Endodermal cell (in vitro differentiated cells): ENCODE measurements around the gene BBX. TPM values are rescaled to one million over a fixed set of nuclear protein-coding genes. Genes with fewer than 3 reads are reported as not detected.

Experiments
- DNase-seq: peaks from one replicate; pipeline ENCODE4 v3.0.0-alpha.2; 2017
- H3K27ac ChIP-seq: 2 replicates; pipeline ENCODE4 v1.5.1; 2013; ENCODE audit warnings: mild to moderate bottlenecking, low read depth, low read length, moderate library complexity
- H3K27me3 ChIP-seq: 2 replicates; pipeline ENCODE4 v1.6.1; 2013; ENCODE audit warnings: mild to moderate bottlenecking, low read length, moderate library complexity; ENCODE audit not compliant: insufficient read depth, control insufficient read depth, poor library complexity, severe bottlenecking
- H3K36me3 ChIP-seq: 2 replicates; pipeline ENCODE4 v1.7.0; 2013; ENCODE audit warnings: mild to moderate bottlenecking, low read length, moderate library complexity; ENCODE audit not compliant: control insufficient read depth, insufficient read depth
- H3K4me1 ChIP-seq: one replicate; pipeline ENCODE4 v1.7.0; 2013; ENCODE audit warnings: low read length; ENCODE audit not compliant: control insufficient read depth, insufficient read depth
- H3K4me3 ChIP-seq: 2 replicates; pipeline ENCODE4 v1.5.1; 2013; ENCODE audit warnings: mild to moderate bottlenecking, low read length, moderate library complexity
- H3K9ac ChIP-seq: 2 replicates; pipeline ENCODE4 v1.6.1; 2013; ENCODE audit warnings: mild to moderate bottlenecking, low read length, moderate library complexity; ENCODE audit not compliant: poor library complexity, severe bottlenecking; ENCODE audit errors: extremely low read depth
- H3K9me3 ChIP-seq: 2 replicates; pipeline ENCODE4 v1.6.1; 2013; ENCODE audit warnings: mild to moderate bottlenecking, low read length, moderate library complexity; ENCODE audit not compliant: control insufficient read depth
- H3K27ac Mint-ChIP-seq: 2 replicates; pipeline ENCODE4 v1.8.0; 2020; ENCODE audit warnings: mixed read lengths
- H3K27me3 Mint-ChIP-seq: 2 replicates; pipeline ENCODE4 v1.8.0; 2021; ENCODE audit warnings: mild to moderate bottlenecking, mixed read lengths; ENCODE audit not compliant: insufficient read depth
- H3K36me3 Mint-ChIP-seq: 2 replicates; pipeline ENCODE4 v1.8.0; 2020; ENCODE audit warnings: low read depth, mixed read lengths
- H3K4me1 Mint-ChIP-seq: 2 replicates; pipeline ENCODE4 v1.8.0; 2020; ENCODE audit warnings: mixed read lengths
- H3K4me3 Mint-ChIP-seq: 2 replicates; pipeline ENCODE4 v1.8.0; 2020; ENCODE audit warnings: mild to moderate bottlenecking, moderate library complexity, mixed read lengths
- H3K9me3 Mint-ChIP-seq: 2 replicates; pipeline ENCODE4 v1.8.0; 2020; ENCODE audit warnings: mild to moderate bottlenecking, mixed read lengths
- whole genome bisulfite sequencing, 2 experiments: methylation state at CpG; one replicate each; pipeline versions ENCODE4 v1.1.5 to v1.1.7; 2013; ENCODE audit warnings: missing lambda C conversion rate in 2 of 2, mixed read lengths in 1 of 2; ENCODE audit not compliant: insufficient coverage in 1 of 2, insufficient read length in 1 of 2; 5-methylcytosine and 5-hydroxymethylcytosine counted together
- total RNA-seq, 2 donors: library from RNA; stranded (reverse); fragmentation: NEBNext Ultra II Directional in 1 of 2; extraction: Animal tissue kit (Norgen Biotek cat#: 25700) in 1 of 2; gene quantifications; 2 replicates in 1 of 2; 3 replicates in 1 of 2; pipeline ENCODE4 v1.2.1, GENCODE V29; 2021
- TF ChIP-seq, protein P1 (sequence below): fragments of 200-600 bp; sonication (generic); conservative IDR thresholded peaks from 2 replicates; pipeline ENCODE4 v1.5.0; 2021; ENCODE audit warnings: antibody characterized with exemption, mild to moderate bottlenecking

BBX gene
- total RNA-seq, 2 donors from 2014 or later, result 34.2 to 41.2 TPM

DNA sequence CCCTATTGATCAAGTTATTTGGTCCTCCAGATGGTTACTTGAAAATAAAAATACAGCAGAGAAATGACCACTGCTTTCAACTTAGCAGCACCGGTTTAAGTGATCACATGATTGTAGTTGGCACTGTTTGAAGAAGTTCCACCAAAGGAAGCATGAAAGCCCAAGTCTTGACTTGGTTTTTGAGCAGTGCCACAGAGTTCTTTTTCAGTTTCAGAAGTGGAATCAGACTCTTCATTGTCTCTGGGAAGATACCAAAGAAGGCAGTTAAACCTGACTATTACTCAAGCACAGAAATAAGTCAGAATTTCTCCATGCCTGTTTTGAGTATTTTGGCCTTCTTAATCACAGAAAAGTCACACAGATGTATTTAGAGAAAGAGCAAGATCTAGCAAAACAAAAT lies 66.7 kb downstream of the BBX start:
- Mint-ChIP-seq H3K4me3 (no peak overlapping the region), H3K36me3 (no peaks in the 10 kb centered on the region), H3K9me3 (no peaks in the 10 kb centered on the region), H3K27ac (no peak overlapping the region), H3K4me1 (peaks cover 3% of the 10 kb centered on the region), H3K27me3 (no peaks in the 10 kb centered on the region)
- TF ChIP-seq, protein P1, sequence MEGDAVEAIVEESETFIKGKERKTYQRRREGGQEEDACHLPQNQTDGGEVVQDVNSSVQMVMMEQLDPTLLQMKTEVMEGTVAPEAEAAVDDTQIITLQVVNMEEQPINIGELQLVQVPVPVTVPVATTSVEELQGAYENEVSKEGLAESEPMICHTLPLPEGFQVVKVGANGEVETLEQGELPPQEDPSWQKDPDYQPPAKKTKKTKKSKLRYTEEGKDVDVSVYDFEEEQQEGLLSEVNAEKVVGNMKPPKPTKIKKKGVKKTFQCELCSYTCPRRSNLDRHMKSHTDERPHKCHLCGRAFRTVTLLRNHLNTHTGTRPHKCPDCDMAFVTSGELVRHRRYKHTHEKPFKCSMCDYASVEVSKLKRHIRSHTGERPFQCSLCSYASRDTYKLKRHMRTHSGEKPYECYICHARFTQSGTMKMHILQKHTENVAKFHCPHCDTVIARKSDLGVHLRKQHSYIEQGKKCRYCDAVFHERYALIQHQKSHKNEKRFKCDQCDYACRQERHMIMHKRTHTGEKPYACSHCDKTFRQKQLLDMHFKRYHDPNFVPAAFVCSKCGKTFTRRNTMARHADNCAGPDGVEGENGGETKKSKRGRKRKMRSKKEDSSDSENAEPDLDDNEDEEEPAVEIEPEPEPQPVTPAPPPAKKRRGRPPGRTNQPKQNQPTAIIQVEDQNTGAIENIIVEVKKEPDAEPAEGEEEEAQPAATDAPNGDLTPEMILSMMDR, result no peak
- H3K4me1 ChIP-seq, result no peaks in the 10 kb centered on the region
- 93 to 100% methylated on average over 1 of the region's 1 CpG for WGBS, 2 experiments
- H3K36me3 ChIP-seq, result no peaks in the 10 kb centered on the region
- no peaks in the 10 kb centered on the region for H3K9me3 ChIP-seq
- no peaks in the 10 kb centered on the region for H3K27me3 ChIP-seq
- no peak for DNase-seq
- no peak overlapping the region for H3K4me3 ChIP-seq
- no peak overlapping the region for H3K27ac ChIP-seq
- no peak overlapping the region for H3K9ac ChIP-seq

DNA sequence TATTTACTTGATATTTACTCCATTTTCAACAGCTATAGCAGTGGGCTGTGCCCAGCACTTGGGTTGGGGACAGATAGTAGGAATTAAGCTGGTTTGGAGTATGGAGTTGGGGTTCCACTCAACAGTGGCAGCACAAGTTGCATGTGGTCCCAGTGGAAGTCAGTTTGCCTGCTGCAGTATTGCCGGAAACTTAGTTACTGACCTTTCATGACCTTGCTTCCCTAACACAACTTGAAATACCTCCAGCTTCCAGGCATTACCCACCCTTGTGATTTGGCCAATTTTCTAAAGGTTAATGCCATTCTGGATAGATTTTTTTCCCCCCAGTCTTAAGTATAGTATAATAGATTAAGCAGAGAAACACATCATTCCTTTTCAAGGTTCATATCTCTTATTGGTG lies 68.0 kb downstream of the BBX start:
- Histone ChIP-seq H3K9ac (no peak overlapping the region), H3K9me3 (no peaks in the 10 kb centered on the region), H3K27me3 (no peaks in the 10 kb centered on the region), H3K4me3 (no peak overlapping the region), H3K4me1 (no peaks in the 10 kb centered on the region), H3K27ac (no peak overlapping the region), H3K36me3 (no peaks in the 10 kb centered on the region)
- TF ChIP-seq, protein P1, result no peak
- Mint-ChIP-seq H3K4me1 (peaks cover 3% of the 10 kb centered on the region), H3K27me3 (no peaks in the 10 kb centered on the region), H3K27ac (no peak overlapping the region), H3K4me3 (no peak overlapping the region), H3K36me3 (no peaks in the 10 kb centered on the region), H3K9me3 (no peaks in the 10 kb centered on the region)
- DNase-seq, result no peak
- WGBS, 2 experiments, result 94% methylated on average over 1 of the region's 1 CpG; no CpG with 5 or more reads in 1 of the 2 experiments

DNA sequence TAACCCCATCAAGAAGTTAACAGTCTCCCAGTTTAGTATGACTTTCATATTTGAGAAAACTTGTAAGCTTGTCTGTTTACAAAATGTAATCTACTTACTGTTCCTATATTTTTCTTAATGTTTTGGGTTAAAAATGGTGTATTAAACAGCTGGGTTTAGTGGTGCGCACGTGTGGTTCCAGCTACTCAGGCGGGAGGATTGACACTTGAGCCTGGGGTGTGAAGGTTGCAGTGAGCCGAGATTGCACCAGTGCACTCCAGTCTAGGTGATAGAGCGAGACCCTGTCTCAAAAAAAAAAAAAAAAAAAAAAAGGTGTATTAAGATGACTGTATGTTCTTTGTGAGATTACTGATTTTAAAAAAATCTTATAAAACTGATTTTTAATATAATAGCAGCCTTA lies 69.3 kb downstream of the BBX start:
- 81 to 92% methylated on average over 3 to 5 of the region's 5 CpGs for WGBS, 2 experiments
- no peak overlapping the region for H3K27ac Mint-ChIP-seq
- H3K4me3 ChIP-seq, result no peak overlapping the region
- no peaks in the 10 kb centered on the region for H3K27me3 Mint-ChIP-seq
- no peaks in the 10 kb centered on the region for H3K36me3 Mint-ChIP-seq
- no peak overlapping the region for H3K27ac ChIP-seq
- no peak overlapping the region for H3K4me3 Mint-ChIP-seq
- no peaks in the 10 kb centered on the region for H3K9me3 Mint-ChIP-seq
- H3K27me3 ChIP-seq, result no peaks in the 10 kb centered on the region
- no peaks in the 10 kb centered on the region for H3K36me3 ChIP-seq
- peaks cover 7% of the 10 kb centered on the region for H3K4me1 Mint-ChIP-seq
- no peaks in the 10 kb centered on the region for H3K4me1 ChIP-seq
- H3K9ac ChIP-seq, result no peak overlapping the region
- TF ChIP-seq, protein P1, result no peak
- DNase-seq, result no peak
- H3K9me3 ChIP-seq, result no peaks in the 10 kb centered on the region
